Suprapubic skin (tissue), 4 donors: ENCODE results near the gene LCE2D. TPM values are rescaled to one million over a fixed set of nuclear protein-coding genes. Genes with fewer than 3 reads are reported as not detected.

Experiments
- DNase-seq, 2 donors: peaks; one replicate each; pipeline ENCODE4 v3.0.0-alpha.2; 2019; ENCODE audit warnings: low spot score in 2 of 2
- H3K27ac ChIP-seq: fragments of 200-600 bp; sonication (generic); one replicate; pipeline ENCODE4 v1.5.1; 2019
- H3K27me3 ChIP-seq: fragments of 200-600 bp; sonication (generic); one replicate; pipeline ENCODE4 v1.5.1; 2019
- H3K36me3 ChIP-seq: fragments of 200-600 bp; sonication (generic); one replicate; pipeline ENCODE4 v1.5.1; 2019
- H3K4me1 ChIP-seq: fragments of 200-600 bp; sonication (generic); one replicate; pipeline ENCODE4 v1.5.1; 2019
- H3K4me3 ChIP-seq: fragments of 200-600 bp; sonication (generic); one replicate; pipeline ENCODE4 v1.5.1; 2019; ENCODE audit warnings: mild to moderate bottlenecking
- H3K9me3 ChIP-seq: fragments of 200-600 bp; sonication (generic); one replicate; pipeline ENCODE4 v1.5.1; 2019
- EP300 ChIP-seq: sonication (generic); formaldehyde crosslinking; IDR thresholded peaks from one replicate; pipeline ENCODE4 v1.6.1; 2017; ENCODE audit warnings: antibody characterized with exemption
- POLR2A ChIP-seq, 2 donors: fragments of 450-650 bp; IDR thresholded peaks; one replicate each; pipeline ENCODE4 v1.6.1; 2017; ENCODE audit warnings: antibody characterized with exemption in 2 of 2, mild to moderate bottlenecking in 2 of 2, moderate library complexity in 2 of 2
- POLR2AphosphoS5 ChIP-seq, 3 donors: sonication (generic); formaldehyde crosslinking; IDR thresholded peaks; one replicate each; pipeline ENCODE4 v1.6.1; 2017; ENCODE audit warnings: antibody characterized with exemption in 3 of 3
- WGBS: methylation state at CpG from one replicate; pipeline ENCODE4 v1.1.5; 2018; 5-methylcytosine and 5-hydroxymethylcytosine counted together
- total RNA-seq, 4 donors: library from RNA; depleted of rRNA; stranded (reverse); fragments of >200 nt; gene quantifications; one replicate each; pipeline ENCODE4 v1.1.0, GENCODE V29; 2016
- TF ChIP-seq, protein P1 (sequence below), 2 donors: fragments of 200-600 bp in 1 of 2; fragments of 450-650 bp in 1 of 2; sonication (generic) in 1 of 2; IDR thresholded peaks; one replicate each; pipeline ENCODE4 v1.5.1; 2016 to 2019; ENCODE audit warnings: antibody characterized with exemption in 2 of 2, mild to moderate bottlenecking in 1 of 2, moderate library complexity in 1 of 2

Gene LCE2D, protein sequence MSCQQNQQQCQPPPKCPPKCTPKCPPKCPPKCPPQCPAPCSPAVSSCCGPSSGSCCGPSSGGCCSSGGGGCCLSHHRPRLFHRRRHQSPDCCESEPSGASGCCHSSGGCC
- total RNA-seq: 100 to 1,000 TPM in 3 of 4 donors, 10 to 100 TPM in 1; 11.8 to 304 (median 222) TPM

DNA sequence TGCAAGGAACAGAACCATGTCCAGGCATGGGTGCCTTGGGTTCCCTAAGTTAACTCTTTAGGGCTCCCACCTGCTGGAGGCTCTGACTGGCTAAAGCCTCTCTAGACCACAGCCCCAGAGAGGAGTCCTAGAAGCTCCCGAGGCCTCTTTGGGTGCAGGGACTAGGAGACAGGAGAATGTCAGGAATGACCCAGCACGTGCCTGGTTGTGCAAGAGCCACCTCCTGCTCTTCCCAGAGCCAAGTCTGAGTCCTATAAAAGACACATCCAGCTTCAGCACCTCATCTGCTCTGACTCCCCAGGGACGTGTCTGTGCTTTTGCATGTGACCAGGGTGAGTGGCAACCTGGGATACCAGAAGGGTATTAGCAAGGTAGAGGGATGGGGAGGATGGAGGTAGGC lies at the start of gene LCE2D:
TSS of gene LCE2D (plus strand) at position 283 of the 400 bp plus-strand sequence. CDS start 726 bp downstream, outside the sequence.
- Histone ChIP-seq H3K27ac (no peak within 1 kb of the TSS), H3K4me3 (no peak within 1 kb of the TSS), H3K27me3 (no peaks in the 10 kb centered on the region), H3K9me3 (no peaks in the 10 kb centered on the region), H3K4me1 (no peaks in the 10 kb centered on the region), H3K36me3 (no peaks in the 10 kb centered on the region)
- TF ChIP-seq, protein P1, sequence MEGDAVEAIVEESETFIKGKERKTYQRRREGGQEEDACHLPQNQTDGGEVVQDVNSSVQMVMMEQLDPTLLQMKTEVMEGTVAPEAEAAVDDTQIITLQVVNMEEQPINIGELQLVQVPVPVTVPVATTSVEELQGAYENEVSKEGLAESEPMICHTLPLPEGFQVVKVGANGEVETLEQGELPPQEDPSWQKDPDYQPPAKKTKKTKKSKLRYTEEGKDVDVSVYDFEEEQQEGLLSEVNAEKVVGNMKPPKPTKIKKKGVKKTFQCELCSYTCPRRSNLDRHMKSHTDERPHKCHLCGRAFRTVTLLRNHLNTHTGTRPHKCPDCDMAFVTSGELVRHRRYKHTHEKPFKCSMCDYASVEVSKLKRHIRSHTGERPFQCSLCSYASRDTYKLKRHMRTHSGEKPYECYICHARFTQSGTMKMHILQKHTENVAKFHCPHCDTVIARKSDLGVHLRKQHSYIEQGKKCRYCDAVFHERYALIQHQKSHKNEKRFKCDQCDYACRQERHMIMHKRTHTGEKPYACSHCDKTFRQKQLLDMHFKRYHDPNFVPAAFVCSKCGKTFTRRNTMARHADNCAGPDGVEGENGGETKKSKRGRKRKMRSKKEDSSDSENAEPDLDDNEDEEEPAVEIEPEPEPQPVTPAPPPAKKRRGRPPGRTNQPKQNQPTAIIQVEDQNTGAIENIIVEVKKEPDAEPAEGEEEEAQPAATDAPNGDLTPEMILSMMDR (IDR thresholded peaks at IDR 0.05): no peak
- no peak for TF ChIP-seq EP300
- no peak for DNase-seq
- WGBS: 100% methylated on average over 3 of the region's 3 CpGs

DNA sequence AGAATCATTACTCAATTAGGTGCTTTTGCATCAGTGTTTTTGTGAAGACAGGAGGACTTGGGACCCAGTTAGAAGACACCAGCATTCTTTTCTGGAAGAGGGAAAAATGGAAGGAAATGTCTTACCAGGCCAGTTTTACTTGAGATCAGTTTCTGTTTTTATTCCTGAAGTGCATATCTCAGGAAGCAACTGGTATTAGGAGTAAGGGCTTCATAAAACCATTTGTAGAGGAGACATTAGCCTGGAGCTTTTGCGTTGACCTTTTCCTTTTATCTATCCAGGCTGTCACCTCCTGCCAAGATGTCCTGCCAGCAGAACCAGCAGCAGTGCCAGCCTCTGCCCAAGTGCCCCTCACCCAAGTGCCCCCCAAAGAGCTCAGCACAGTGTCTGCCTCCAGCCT lies 49.7 kb upstream of the LCE2D start, which contains the start of gene LCE3B:
TSS of gene LCE3B (plus strand) at position 301 of the 400 bp plus-strand sequence. CDS start at position 301, 0 bp downstream.
- Histone ChIP-seq H3K4me1 (no peaks in the 10 kb centered on the region), H3K4me3 (no peak within 1 kb of the TSS), H3K36me3 (no peaks in the 10 kb centered on the region), H3K27me3 (no peaks in the 10 kb centered on the region), H3K27ac (no peak within 1 kb of the TSS), H3K9me3 (peaks cover 9% of the 10 kb centered on the region)
- DNase-seq: no peak
- no CpG with 5 or more reads among the region's 1 CpG for WGBS
- TF ChIP-seq EP300: no peak
- TF ChIP-seq POLR2AphosphoS5 (IDR thresholded peaks at IDR 0.05): no peak
- TF ChIP-seq POLR2A (IDR thresholded peaks at IDR 0.05): no peak
- TF ChIP-seq, protein P1 (IDR thresholded peaks at IDR 0.05): no peak

DNA sequence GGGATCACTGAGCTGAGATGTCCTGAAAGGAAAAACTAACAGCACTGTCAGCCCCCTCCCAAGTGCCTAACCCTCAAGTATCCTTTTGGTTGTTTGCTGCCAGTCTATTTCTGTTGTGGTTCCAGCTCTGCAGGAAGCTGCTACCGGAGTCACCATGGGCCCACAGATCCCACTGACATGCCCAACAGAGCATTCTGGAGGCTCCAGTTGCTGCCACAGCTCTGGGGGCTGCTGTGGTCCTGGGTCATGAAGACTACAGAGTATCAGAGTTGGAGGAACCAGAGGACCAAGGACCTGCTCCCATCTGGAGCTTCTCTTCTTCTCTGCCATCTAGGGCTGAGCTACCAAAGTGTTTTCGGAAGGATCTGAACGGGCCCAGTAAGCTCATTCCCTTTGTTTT lies 41.2 kb upstream of the LCE2D start:
- 100% methylated on average over 3 of the region's 3 CpGs for WGBS
- Histone ChIP-seq H3K27ac (no peak overlapping the region), H3K4me3 (no peak overlapping the region), H3K36me3 (no peaks in the 10 kb centered on the region), H3K4me1 (peaks cover 3% of the 10 kb centered on the region), H3K9me3 (peaks cover 10% of the 10 kb centered on the region), H3K27me3 (peaks cover 7% of the 10 kb centered on the region)
- no peak for DNase-seq
- TF ChIP-seq EP300 (no peak), POLR2A (IDR thresholded peaks at IDR 0.05) (no peak), POLR2AphosphoS5 (IDR thresholded peaks at IDR 0.05) (no peak)
- TF ChIP-seq, protein P1 (IDR thresholded peaks at IDR 0.05): no peak

DNA sequence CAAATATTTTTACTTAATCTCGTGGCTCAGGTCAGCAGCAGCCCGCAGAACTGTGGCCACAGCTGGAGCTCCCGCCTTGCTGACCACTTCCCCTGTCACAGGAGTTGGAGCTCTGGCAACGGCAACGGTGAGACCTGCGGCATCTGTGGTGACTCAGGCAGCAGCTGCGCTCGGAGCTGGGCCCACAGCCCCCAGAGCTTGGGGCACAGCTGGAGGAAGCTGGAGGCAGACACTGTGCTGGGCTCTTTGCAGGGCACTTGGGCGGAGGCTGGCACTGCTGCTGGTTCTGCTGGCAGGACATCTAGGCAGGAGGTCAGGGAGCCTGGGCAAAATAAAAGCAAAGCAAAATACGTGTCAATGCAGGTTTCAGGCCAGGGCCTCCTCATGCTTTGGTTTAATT lies 40.4 kb upstream of the LCE2D start, which contains the start of gene LCE3A:
TSS of gene LCE3A (minus strand) at position 301 of the 400 bp plus-strand sequence. CDS start at position 301, 0 bp downstream.
- Histone ChIP-seq H3K4me1 (peaks cover 3% of the 10 kb centered on the region), H3K9me3 (peaks cover 8% of the 10 kb centered on the region), H3K4me3 (no peak within 1 kb of the TSS), H3K36me3 (no peaks in the 10 kb centered on the region), H3K27me3 (peaks cover 7% of the 10 kb centered on the region), H3K27ac (no peak within 1 kb of the TSS)
- TF ChIP-seq POLR2AphosphoS5 (IDR thresholded peaks at IDR 0.05) (no peak), POLR2A (IDR thresholded peaks at IDR 0.05) (no peak), EP300 (no peak)
- DNase-seq: no peak
- 52% methylated on average over 10 of the region's 10 CpGs for WGBS

DNA sequence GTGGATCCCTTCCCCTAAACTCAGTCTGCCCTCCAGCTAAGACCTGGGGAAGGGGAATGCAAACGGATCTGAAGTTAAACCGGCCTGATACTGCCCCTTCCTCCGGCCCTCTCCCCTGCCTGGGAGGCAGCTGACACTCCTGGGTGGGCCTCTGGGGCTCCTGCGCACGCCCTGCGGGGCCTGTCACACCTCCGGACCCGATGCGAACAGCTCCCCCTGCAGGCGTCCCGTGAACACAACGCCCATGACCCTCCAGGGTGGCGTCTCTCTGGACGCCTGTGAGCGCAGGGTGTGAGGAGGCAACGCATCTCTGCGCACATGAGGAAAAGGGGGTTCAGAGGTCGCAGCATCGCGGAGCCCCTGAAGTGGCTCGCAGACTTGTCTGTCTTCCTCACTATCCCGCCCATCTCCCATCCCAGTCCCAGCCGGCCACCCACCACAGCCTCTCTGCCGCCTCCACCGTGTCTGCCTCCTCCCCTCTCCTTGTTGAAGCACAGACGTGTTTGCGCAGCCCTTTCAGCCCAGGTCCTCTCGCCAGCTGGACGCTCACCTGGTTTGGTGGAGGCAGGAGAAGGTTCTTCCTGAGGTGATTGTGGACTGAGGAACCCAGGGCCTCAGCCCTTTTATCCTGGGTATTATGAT lies 39.9 kb upstream of the LCE2D start:
- 42% methylated on average over 25 of the region's 29 CpGs for WGBS
- Histone ChIP-seq H3K9me3 (peaks cover 3% of the 10 kb centered on the region), H3K27me3 (peaks cover 7% of the 10 kb centered on the region), H3K4me3 (no peak overlapping the region), H3K4me1 (peaks cover 3% of the 10 kb centered on the region), H3K27ac (no peak overlapping the region), H3K36me3 (no peaks in the 10 kb centered on the region)
- TF ChIP-seq, protein P1 (IDR thresholded peaks at IDR 0.05): no peak
- TF ChIP-seq EP300 (no peak), POLR2A (IDR thresholded peaks at IDR 0.05) (no peak), POLR2AphosphoS5 (IDR thresholded peaks at IDR 0.05) (no peak)
- DNase-seq: no peak
